ENCODE results near the gene NSMCE1.

DNA sequence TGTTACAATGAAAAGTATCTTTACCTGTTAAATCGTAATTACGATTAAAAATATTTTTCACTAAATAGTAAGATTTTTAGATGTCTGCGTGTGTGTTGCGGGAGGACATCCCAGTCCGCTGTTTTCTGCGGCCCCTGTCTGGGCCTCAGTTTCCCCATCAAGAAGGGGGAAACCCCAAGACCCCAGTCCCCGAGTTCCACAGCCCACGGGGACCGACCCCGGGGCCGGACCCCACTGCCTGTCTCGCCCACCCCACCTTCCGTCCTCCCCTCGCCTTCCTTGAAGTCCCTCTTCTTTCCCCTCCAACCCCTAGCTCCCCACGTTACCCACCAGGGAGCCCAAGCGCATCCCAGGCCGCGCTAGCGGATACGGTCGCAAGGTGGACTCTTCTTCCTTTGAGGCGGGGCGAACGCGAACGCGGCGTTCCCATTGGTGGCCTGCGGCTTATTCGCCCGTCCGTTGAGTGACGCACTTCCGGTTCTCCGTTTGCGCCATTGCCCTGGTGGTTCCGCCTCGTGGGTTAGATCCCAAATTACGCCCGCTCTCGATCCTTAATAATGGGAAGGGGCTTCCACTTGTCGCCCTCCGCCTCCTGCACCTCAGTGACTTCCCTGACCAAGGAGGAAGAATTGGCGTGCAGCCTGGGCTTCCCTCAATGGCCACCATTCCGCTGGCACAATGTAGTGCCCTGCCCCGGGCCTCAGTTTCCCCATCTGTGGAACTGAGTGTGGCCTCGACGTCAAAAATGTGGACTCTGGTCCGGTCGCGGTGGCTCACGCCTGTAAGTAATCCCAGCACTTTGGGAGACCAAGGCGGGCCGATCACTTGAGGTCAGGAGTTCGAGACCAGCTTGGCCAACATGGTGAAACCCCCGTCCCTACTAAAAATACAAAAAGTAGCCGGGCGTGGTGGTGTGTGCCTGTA lies at the start of gene NSMCE1:
- TF ChIP-seq, protein P1, sequence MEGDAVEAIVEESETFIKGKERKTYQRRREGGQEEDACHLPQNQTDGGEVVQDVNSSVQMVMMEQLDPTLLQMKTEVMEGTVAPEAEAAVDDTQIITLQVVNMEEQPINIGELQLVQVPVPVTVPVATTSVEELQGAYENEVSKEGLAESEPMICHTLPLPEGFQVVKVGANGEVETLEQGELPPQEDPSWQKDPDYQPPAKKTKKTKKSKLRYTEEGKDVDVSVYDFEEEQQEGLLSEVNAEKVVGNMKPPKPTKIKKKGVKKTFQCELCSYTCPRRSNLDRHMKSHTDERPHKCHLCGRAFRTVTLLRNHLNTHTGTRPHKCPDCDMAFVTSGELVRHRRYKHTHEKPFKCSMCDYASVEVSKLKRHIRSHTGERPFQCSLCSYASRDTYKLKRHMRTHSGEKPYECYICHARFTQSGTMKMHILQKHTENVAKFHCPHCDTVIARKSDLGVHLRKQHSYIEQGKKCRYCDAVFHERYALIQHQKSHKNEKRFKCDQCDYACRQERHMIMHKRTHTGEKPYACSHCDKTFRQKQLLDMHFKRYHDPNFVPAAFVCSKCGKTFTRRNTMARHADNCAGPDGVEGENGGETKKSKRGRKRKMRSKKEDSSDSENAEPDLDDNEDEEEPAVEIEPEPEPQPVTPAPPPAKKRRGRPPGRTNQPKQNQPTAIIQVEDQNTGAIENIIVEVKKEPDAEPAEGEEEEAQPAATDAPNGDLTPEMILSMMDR (IDR thresholded peaks at IDR 0.05) = peak in 4 of 5 experiments; percentile 24 to 63 (median 48)
- peak; percentile 79 to 88 (median 87) for TF ChIP-seq POLR2AphosphoS5 (IDR thresholded peaks at IDR 0.05)

Measured in transverse colon (tissue), 4 donors.